Effector memory CD8-positive, alpha-beta T cell (primary cell): Measurements from ENCODE around the gene SRP54.

Experiments used
- ATAC-seq: fragments of 150-1000 bp; cut with Tn5 transposase; replicated peaks from 2 replicates; pipeline ENCODE4 v1.10.0; 2021; ENCODE audit warnings: mild to moderate bottlenecking, moderate library complexity
- DNase-seq, 3 experiments: peaks; one replicate each; pipeline ENCODE4 v3.0.0; 2021
- H3K27ac Mint-ChIP-seq, 2 donors: one replicate each; pipeline ENCODE4 v1.8.0; 2022; ENCODE audit warnings: mild to moderate bottlenecking in 2 of 2, mixed read lengths in 2 of 2, moderate library complexity in 2 of 2
- H3K27me3 Mint-ChIP-seq, 2 donors: one replicate each; pipeline ENCODE4 v1.8.0; 2022; ENCODE audit warnings: mixed read lengths in 2 of 2
- H3K36me3 Mint-ChIP-seq: one replicate; pipeline ENCODE4 v1.8.0; 2022; ENCODE audit warnings: mild to moderate bottlenecking, moderate library complexity, mixed read lengths; ENCODE audit not compliant: insufficient read depth
- H3K4me1 Mint-ChIP-seq, 2 donors: one replicate each; pipeline ENCODE4 v1.8.0; 2022; ENCODE audit warnings: low read depth in 2 of 2, mixed read lengths in 2 of 2
- H3K4me3 Mint-ChIP-seq, 2 donors: one replicate each; pipeline ENCODE4 v1.8.0; 2022; ENCODE audit warnings: mild to moderate bottlenecking in 2 of 2, mixed read lengths in 2 of 2, moderate library complexity in 2 of 2
- H3K9me3 Mint-ChIP-seq, 2 donors: one replicate each; pipeline ENCODE4 v1.8.0; 2022; ENCODE audit warnings: mixed read lengths in 2 of 2

The SRP54 gene

GRCh38 chr14:34966413-34966812, 16.4 kb upstream of the SRP54 start:
- Mint-ChIP-seq H3K27ac (peak overlapping the region; percentile 28 to 51), H3K9me3 (no peaks in the 10 kb centered on the region), H3K36me3 (peaks cover 22% of the 10 kb centered on the region), H3K4me1 (no peaks in the 10 kb centered on the region), H3K27me3 (no peaks in the 10 kb centered on the region), H3K4me3 (no peak overlapping the region)
- ATAC-seq (peak; percentile 17), DNase-seq (no peak)

GRCh38 chr14:34970665-34971064, 12.1 kb upstream of the SRP54 start:
- no peak for DNase-seq
- ATAC-seq = no peak

GRCh38 chr14:34971381-34971780, 11.4 kb upstream of the SRP54 start:
- peak overlapping the region in 1 of 2 donors; percentile 52 for H3K27ac Mint-ChIP-seq
- H3K9me3 Mint-ChIP-seq = no peaks in the 10 kb centered on the region
- H3K4me3 Mint-ChIP-seq = no peak overlapping the region
- peaks cover 4 to 5% of the 10 kb centered on the region in 2 donors for H3K4me1 Mint-ChIP-seq
- peaks cover 24% of the 10 kb centered on the region for H3K36me3 Mint-ChIP-seq
- no peak for ATAC-seq
- H3K27me3 Mint-ChIP-seq = no peaks in the 10 kb centered on the region
- DNase-seq = no peak

More at GRCh38 chr14:34970665-34971064, 12.1 kb upstream of the SRP54 start:
- Mint-ChIP-seq H3K36me3 (peaks cover 24% of the 10 kb centered on the region), H3K9me3 (no peaks in the 10 kb centered on the region), H3K27me3 (no peaks in the 10 kb centered on the region), H3K27ac (peak overlapping the region in 1 of 2 donors; percentile 54), H3K4me1 (peaks cover 3 to 4% of the 10 kb centered on the region in 2 donors), H3K4me3 (no peak overlapping the region)

- Mint-ChIP-seq H3K27ac (no peak overlapping the region), H3K9me3 (no peaks in the 10 kb centered on the region), H3K4me1 (peaks cover 5 to 7% of the 10 kb centered on the region in 2 donors), H3K36me3 (peaks cover 21% of the 10 kb centered on the region), H3K4me3 (no peak overlapping the region), H3K27me3 (no peaks in the 10 kb centered on the region)
- ATAC-seq = no peak
- DNase-seq = no peak
Observed at GRCh38 chr14:34971801-34972200, 11.0 kb upstream of the SRP54 start.

- no peaks in the 10 kb centered on the region for H3K27me3 Mint-ChIP-seq
Observed at GRCh38 chr14:34978444-34978843, 4.3 kb upstream of the SRP54 start.

GRCh38 chr14:34980337-34980900, 2.4 kb upstream of the SRP54 start:
- Mint-ChIP-seq H3K4me1 (peaks cover 14 to 21% of the 10 kb centered on the region in 2 donors), H3K27ac (no peak overlapping the region), H3K27me3 (no peaks in the 10 kb centered on the region), H3K4me3 (peak overlapping the region; percentile 26 to 36), H3K36me3 (peaks cover 23% of the 10 kb centered on the region), H3K9me3 (no peaks in the 10 kb centered on the region)
- DNase-seq (no peak), ATAC-seq (no peak)

More at GRCh38 chr14:34978444-34978843, 4.3 kb upstream of the SRP54 start:
- Mint-ChIP-seq H3K36me3 (peaks cover 24% of the 10 kb centered on the region), H3K9me3 (no peaks in the 10 kb centered on the region), H3K4me3 (no peak overlapping the region), H3K4me1 (peaks cover 9 to 10% of the 10 kb centered on the region in 2 donors), H3K27ac (no peak overlapping the region)
- ATAC-seq = no peak
- no peak for DNase-seq

GRCh38 chr14:34981743-34982420, 910 bp upstream of the SRP54 start:
- H3K27me3 Mint-ChIP-seq = no peaks in the 10 kb centered on the region
- peak; percentile 16 to 31 (median 26) for DNase-seq
- H3K9me3 Mint-ChIP-seq = no peaks in the 10 kb centered on the region
- peaks cover 23% of the 10 kb centered on the region for H3K36me3 Mint-ChIP-seq
- peaks cover 22 to 23% of the 10 kb centered on the region in 2 donors for H3K4me1 Mint-ChIP-seq
- H3K27ac Mint-ChIP-seq = no peak overlapping the region
- no peak overlapping the region for H3K4me3 Mint-ChIP-seq
- ATAC-seq = peak; percentile 16

GRCh38 chr14:34983148-34983760, 462 bp downstream of the SRP54 start:
- no peak overlapping the region for H3K27ac Mint-ChIP-seq
- H3K4me1 Mint-ChIP-seq = peaks cover 22 to 29% of the 10 kb centered on the region in 2 donors
- ATAC-seq = peak; percentile 21
- peaks cover 14% of the 10 kb centered on the region for H3K36me3 Mint-ChIP-seq
- H3K9me3 Mint-ChIP-seq = no peaks in the 10 kb centered on the region
- H3K4me3 Mint-ChIP-seq = no peak overlapping the region
- H3K27me3 Mint-ChIP-seq = no peaks in the 10 kb centered on the region
- no peak for DNase-seq

GRCh38 chr14:34983786-34984185, 994 bp downstream of the SRP54 start:
- Mint-ChIP-seq H3K36me3 (peaks cover 14% of the 10 kb centered on the region), H3K4me3 (no peak overlapping the region), H3K27ac (no peak overlapping the region), H3K4me1 (peaks cover 22 to 29% of the 10 kb centered on the region in 2 donors), H3K27me3 (no peaks in the 10 kb centered on the region), H3K9me3 (no peaks in the 10 kb centered on the region)
- DNase-seq (no peak), ATAC-seq (no peak)

GRCh38 chr14:34985740-34986139, 2.9 kb downstream of the SRP54 start:
- Mint-ChIP-seq H3K36me3 (peaks cover 7% of the 10 kb centered on the region), H3K9me3 (no peaks in the 10 kb centered on the region), H3K27ac (no peak overlapping the region), H3K4me3 (peak overlapping the region in 1 of 2 donors; percentile 39), H3K4me1 (peaks cover 15 to 38% of the 10 kb centered on the region in 2 donors), H3K27me3 (no peaks in the 10 kb centered on the region)
- no peak for DNase-seq
- no peak for ATAC-seq

GRCh38 chr14:34987180-34987579, 4.4 kb downstream of the SRP54 start:
- no peaks in the 10 kb centered on the region for H3K27me3 Mint-ChIP-seq
- peaks cover 7% of the 10 kb centered on the region for H3K36me3 Mint-ChIP-seq
- ATAC-seq (no peak), DNase-seq (no peak)
- H3K27ac Mint-ChIP-seq = peak overlapping the region in 1 of 2 donors; percentile 8
- H3K4me1 Mint-ChIP-seq = peaks cover 18 to 50% of the 10 kb centered on the region in 2 donors
- H3K4me3 Mint-ChIP-seq = no peak overlapping the region
- H3K9me3 Mint-ChIP-seq = no peaks in the 10 kb centered on the region

- no peaks in the 10 kb centered on the region for H3K27me3 Mint-ChIP-seq
Observed at GRCh38 chr14:34989762-34990161, 7.0 kb downstream of the SRP54 start.

GRCh38 chr14:34993426-34993825, 10.6 kb downstream of the SRP54 start:
- H3K9me3 Mint-ChIP-seq = no peaks in the 10 kb centered on the region

More at GRCh38 chr14:34989762-34990161, 7.0 kb downstream of the SRP54 start:
- Mint-ChIP-seq H3K36me3 (peaks cover 2% of the 10 kb centered on the region), H3K4me3 (no peak overlapping the region), H3K4me1 (peaks cover 18 to 58% of the 10 kb centered on the region in 2 donors), H3K9me3 (no peaks in the 10 kb centered on the region), H3K27ac (peak overlapping the region in 1 of 2 donors; percentile 21)
- no peak for DNase-seq
- ATAC-seq = no peak

GRCh38 chr14:34994668-34995067, 11.9 kb downstream of the SRP54 start:
- H3K27me3 Mint-ChIP-seq = no peaks in the 10 kb centered on the region
- no peak for ATAC-seq
- no peak overlapping the region for H3K4me3 Mint-ChIP-seq
- H3K27ac Mint-ChIP-seq = peak overlapping the region in 1 of 2 donors; percentile 55
- peaks cover 10 to 30% of the 10 kb centered on the region in 2 donors for H3K4me1 Mint-ChIP-seq
- DNase-seq = no peak
- peaks cover 20% of the 10 kb centered on the region for H3K36me3 Mint-ChIP-seq
- no peaks in the 10 kb centered on the region for H3K9me3 Mint-ChIP-seq

More at GRCh38 chr14:34993426-34993825, 10.6 kb downstream of the SRP54 start:
- peaks cover 10 to 37% of the 10 kb centered on the region in 2 donors for H3K4me1 Mint-ChIP-seq
- no peak for DNase-seq
- no peak overlapping the region for H3K27ac Mint-ChIP-seq
- no peak overlapping the region for H3K4me3 Mint-ChIP-seq
- no peak for ATAC-seq
- H3K27me3 Mint-ChIP-seq = no peaks in the 10 kb centered on the region
- H3K36me3 Mint-ChIP-seq = peaks cover 13% of the 10 kb centered on the region
